GM08714 (cell line): ENCODE results near the gene CNPPD1.

Source experiments
- H3K4me3 ChIP-seq: fragments of 200-500 bp; sonication (Bioruptor generic); 2 replicates; pipeline ENCODE4 v1.5.1; 2014; ENCODE audit warnings: mild to moderate bottlenecking, low read length, inconsistent platforms
- ZNF274 ChIP-seq: IDR thresholded peaks from 2 replicates; pipeline ENCODE4 v1.6.1; 2012; ENCODE audit warnings: mild to moderate bottlenecking, low read depth, low read length

CNPPD1 gene

GRCh38 chr2:219165058-219165911, 11.4 kb downstream of the CNPPD1 start:
- H3K4me3 ChIP-seq: no peak overlapping the region
- TF ChIP-seq ZNF274: no peak

GRCh38 chr2:219163156-219163555, 13.6 kb downstream of the CNPPD1 start:
- no peak for TF ChIP-seq ZNF274
- no peak overlapping the region for H3K4me3 ChIP-seq

- peak overlapping the region; percentile 78; the same call in 1 of the 2 replicates for H3K4me3 ChIP-seq
- no peak for TF ChIP-seq ZNF274
These were observed 15.6 kb downstream of the CNPPD1 start for GRCh38 chr2:219161097-219161496.

- no peak for TF ChIP-seq ZNF274
- peak within 1 kb of the TSS; percentile 78 for H3K4me3 ChIP-seq
These were observed 16.3 kb downstream of the CNPPD1 start, which contains the start of gene NHEJ1 for GRCh38 chr2:219160186-219161017. NHEJ1 (minus strand) TSS chr2:219160815; CDS start chr2:219158362, 2,453 bp downstream.

GRCh38 chr2:219159771-219160185, 16.9 kb downstream of the CNPPD1 start:
- TF ChIP-seq ZNF274: no peak
- H3K4me3 ChIP-seq: peak overlapping the region; percentile 78; the same call in 1 of the 2 replicates

- TF ChIP-seq ZNF274: no peak
- no peak overlapping the region for H3K4me3 ChIP-seq
These were observed 18.1 kb downstream of the CNPPD1 start for GRCh38 chr2:219158586-219158985.

GRCh38 chr2:219158025-219158424, 18.7 kb downstream of the CNPPD1 start:
- H3K4me3 ChIP-seq: no peak overlapping the region
- no peak for TF ChIP-seq ZNF274

- TF ChIP-seq ZNF274: no peak
- no peak overlapping the region for H3K4me3 ChIP-seq
These were observed 19.3 kb downstream of the CNPPD1 start for GRCh38 chr2:219157396-219157795.

- TF ChIP-seq ZNF274: no peak
- no peak overlapping the region for H3K4me3 ChIP-seq
These were observed 21.6 kb downstream of the CNPPD1 start for GRCh38 chr2:219155054-219155644.

GRCh38 chr2:219149667-219150066, 27.1 kb downstream of the CNPPD1 start:
- no peak for TF ChIP-seq ZNF274

GRCh38 chr2:219142329-219142728, 34.4 kb downstream of the CNPPD1 start:
- no peak overlapping the region for H3K4me3 ChIP-seq
- TF ChIP-seq ZNF274: no peak

More at GRCh38 chr2:219149667-219150066, 27.1 kb downstream of the CNPPD1 start:
- no peak overlapping the region for H3K4me3 ChIP-seq

GRCh38 chr2:219140722-219141121, 36.0 kb downstream of the CNPPD1 start:
- H3K4me3 ChIP-seq: no peak overlapping the region
- TF ChIP-seq ZNF274: no peak

- TF ChIP-seq ZNF274: no peak
- no peak overlapping the region for H3K4me3 ChIP-seq
These were observed 42.7 kb downstream of the CNPPD1 start for GRCh38 chr2:219133976-219134375.

- no peak overlapping the region for H3K4me3 ChIP-seq
- no peak for TF ChIP-seq ZNF274
These were observed 45.0 kb downstream of the CNPPD1 start for GRCh38 chr2:219131744-219132143.

- no peak for TF ChIP-seq ZNF274
- H3K4me3 ChIP-seq: no peak overlapping the region
These were observed 45.4 kb downstream of the CNPPD1 start for GRCh38 chr2:219131327-219131726.
